Measurements from ENCODE around the gene WNT2B. TPM values are rescaled to one million over a fixed set of nuclear protein-coding genes. Genes with fewer than 3 reads are reported as not detected.
A peak's percentile ranks its signal among the peaks of the same experiment; 100 is the strongest.

Gene WNT2B
- total and polyA plus RNA-seq, 4 donors, result 1.9 to 6.3 (median 4.1) TPM

DNA sequence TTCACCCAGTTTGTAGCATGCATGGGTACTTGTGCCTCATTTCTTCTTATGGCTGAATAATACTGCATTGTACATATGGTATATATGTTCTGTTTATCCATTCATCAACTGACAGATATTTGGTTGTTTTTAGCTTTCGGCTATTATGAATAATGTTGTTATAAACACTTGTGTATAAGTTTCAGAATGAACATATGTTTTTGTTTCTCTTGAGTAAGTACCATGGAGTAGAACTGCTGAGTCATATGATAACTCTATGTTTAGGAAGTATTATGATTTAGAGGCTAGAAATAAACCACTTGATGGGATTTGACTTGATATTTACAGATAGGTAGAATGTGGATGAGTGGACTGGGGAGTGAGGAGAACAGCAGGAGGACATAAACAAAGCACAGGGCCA is 48.6 kb downstream of the WNT2B start:
- TF ChIP-seq CTCF (IDR thresholded peaks at IDR 0.05; ENCODE audit: control extremely low read depth, extremely low read depth), result no peak
- no peak overlapping the region for H3K9ac ChIP-seq (ENCODE audit: insufficient read depth in 1 of 2, low read length in 2 of 2)
- no peak for DNase-seq
- H3K4me1 ChIP-seq (ENCODE audit: control insufficient read depth in 5 of 5, insufficient read depth in 5 of 5, low read length in 5 of 5), result no peaks in the 10 kb centered on the region
- no peak for ATAC-seq (ENCODE audit: insufficient read depth, low FRiP score)
- H3K4me3 ChIP-seq, result no peak overlapping the region
- no peaks in the 10 kb centered on the region for H3K27me3 ChIP-seq (ENCODE audit: control insufficient read depth in 3 of 3, insufficient read depth in 3 of 3, low read length in 2 of 3)
- H3K36me3 ChIP-seq (ENCODE audit: control insufficient read depth in 4 of 4, insufficient read depth in 4 of 4, low read length in 4 of 4), result peaks cover 0 to 9% (median 5%) of the 10 kb centered on the region in 4 donors
- H3K27ac ChIP-seq (ENCODE audit: low read depth in 1 of 2, low read length in 1 of 2), result no peak overlapping the region
- 79 to 90% methylated on average over 1 of the region's 1 CpG for WGBS, 2 donors
- H3K9me3 ChIP-seq (ENCODE audit: control insufficient read depth in 4 of 4, insufficient read depth in 3 of 4, low read length in 3 of 4), result no peaks in the 10 kb centered on the region

- no peaks in the 10 kb centered on the region for H3K27me3 ChIP-seq (ENCODE audit: control insufficient read depth in 3 of 3, insufficient read depth in 3 of 3, low read length in 2 of 3)
- peak in 1 of 3 donors; percentile 4 for DNase-seq
- H3K27ac ChIP-seq (ENCODE audit: low read depth in 1 of 2, low read length in 1 of 2), result no peak overlapping the region
- H3K9ac ChIP-seq (ENCODE audit: insufficient read depth in 1 of 2, low read length in 2 of 2), result no peak overlapping the region
- H3K9me3 ChIP-seq (ENCODE audit: control insufficient read depth in 4 of 4, insufficient read depth in 3 of 4, low read length in 3 of 4), result no peaks in the 10 kb centered on the region
- no peak overlapping the region for H3K4me3 ChIP-seq
- no peak for TF ChIP-seq CTCF (IDR thresholded peaks at IDR 0.05; ENCODE audit: control extremely low read depth, extremely low read depth)
- no peaks in the 10 kb centered on the region for H3K4me1 ChIP-seq (ENCODE audit: control insufficient read depth in 5 of 5, insufficient read depth in 5 of 5, low read length in 5 of 5)
- peaks cover 0 to 7% (median 4%) of the 10 kb centered on the region in 4 donors for H3K36me3 ChIP-seq (ENCODE audit: control insufficient read depth in 4 of 4, insufficient read depth in 4 of 4, low read length in 4 of 4)
- 95 to 97% methylated on average over 3 of the region's 3 CpGs for WGBS, 2 donors
- no peak for ATAC-seq (ENCODE audit: insufficient read depth, low FRiP score)
These were observed 49.9 kb downstream of the WNT2B start for GRCh38 chr1:112558634-112559033.

- TF ChIP-seq CTCF (IDR thresholded peaks at IDR 0.05; ENCODE audit: control extremely low read depth, extremely low read depth), result no peak
- no peak for ATAC-seq (ENCODE audit: insufficient read depth, low FRiP score)
- no peaks in the 10 kb centered on the region for H3K4me1 ChIP-seq (ENCODE audit: control insufficient read depth in 5 of 5, insufficient read depth in 5 of 5, low read length in 5 of 5)
- DNase-seq, result no peak
- no peak overlapping the region for H3K27ac ChIP-seq (ENCODE audit: low read depth in 1 of 2, low read length in 1 of 2)
- H3K9ac ChIP-seq (ENCODE audit: insufficient read depth in 1 of 2, low read length in 2 of 2), result no peak overlapping the region
- H3K36me3 ChIP-seq (ENCODE audit: control insufficient read depth in 4 of 4, insufficient read depth in 4 of 4, low read length in 4 of 4), result peaks cover 0 to 10% (median 3%) of the 10 kb centered on the region in 4 donors
- no peaks in the 10 kb centered on the region for H3K27me3 ChIP-seq (ENCODE audit: control insufficient read depth in 3 of 3, insufficient read depth in 3 of 3, low read length in 2 of 3)
- H3K9me3 ChIP-seq (ENCODE audit: control insufficient read depth in 4 of 4, insufficient read depth in 3 of 4, low read length in 3 of 4), result no peaks in the 10 kb centered on the region
- H3K4me3 ChIP-seq, result no peak overlapping the region
These were observed 54.6 kb downstream of the WNT2B start for GRCh38 chr1:112563341-112563740.

DNA sequence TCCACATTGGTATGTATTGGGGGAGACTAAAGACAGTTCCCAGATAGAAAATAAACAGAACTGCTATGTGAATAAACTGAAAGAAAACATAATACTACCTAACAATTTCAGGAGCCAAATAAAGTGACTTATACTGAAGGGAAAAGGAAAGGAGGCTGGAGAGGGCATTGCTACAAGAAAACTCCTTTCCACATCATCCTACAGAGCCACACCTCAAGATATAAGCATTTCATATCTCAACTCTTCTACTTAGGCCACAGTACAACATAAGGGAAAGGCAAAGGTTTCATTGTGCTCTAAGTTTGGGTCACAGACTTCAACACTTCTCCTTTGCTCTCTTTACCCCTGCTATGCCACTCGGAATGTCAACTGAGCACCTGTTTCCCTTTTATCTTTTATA is 55.3 kb downstream of the WNT2B start:
- ATAC-seq (ENCODE audit: insufficient read depth, low FRiP score) (no peak), DNase-seq (no peak)
- Histone ChIP-seq H3K9ac (ENCODE audit: insufficient read depth in 1 of 2, low read length in 2 of 2) (no peak overlapping the region), H3K4me3 (no peak overlapping the region), H3K36me3 (ENCODE audit: control insufficient read depth in 4 of 4, insufficient read depth in 4 of 4, low read length in 4 of 4) (peaks cover 0 to 13% (median 4%) of the 10 kb centered on the region in 4 donors), H3K9me3 (ENCODE audit: control insufficient read depth in 4 of 4, insufficient read depth in 3 of 4, low read length in 3 of 4) (no peaks in the 10 kb centered on the region), H3K27me3 (ENCODE audit: control insufficient read depth in 3 of 3, insufficient read depth in 3 of 3, low read length in 2 of 3) (no peaks in the 10 kb centered on the region), H3K27ac (ENCODE audit: low read depth in 1 of 2, low read length in 1 of 2) (no peak overlapping the region), H3K4me1 (ENCODE audit: control insufficient read depth in 5 of 5, insufficient read depth in 5 of 5, low read length in 5 of 5) (no peaks in the 10 kb centered on the region)
- 91 to 97% methylated on average over 1 of the region's 1 CpG for WGBS, 2 donors
- no peak for TF ChIP-seq CTCF (IDR thresholded peaks at IDR 0.05; ENCODE audit: control extremely low read depth, extremely low read depth)
